GM20431 (cell line): ENCODE data around the gene CTSA.
"Not testable (repeated sequence)": the region's sequence is repeated elsewhere in the genome, so short reads cannot be mapped to it uniquely, and the experiment has no call there.

Experiments
- in situ Hi-C: fragments of 300-500 bp; cut with MseI, MboI; formaldehyde crosslinking; loops from one replicate; pipeline ENCODE4 v1.15.0; 2020; ENCODE audit warnings: low sequenced_read_pairs; ENCODE audit not compliant: unreplicated experiment

CTSA gene

DNA sequence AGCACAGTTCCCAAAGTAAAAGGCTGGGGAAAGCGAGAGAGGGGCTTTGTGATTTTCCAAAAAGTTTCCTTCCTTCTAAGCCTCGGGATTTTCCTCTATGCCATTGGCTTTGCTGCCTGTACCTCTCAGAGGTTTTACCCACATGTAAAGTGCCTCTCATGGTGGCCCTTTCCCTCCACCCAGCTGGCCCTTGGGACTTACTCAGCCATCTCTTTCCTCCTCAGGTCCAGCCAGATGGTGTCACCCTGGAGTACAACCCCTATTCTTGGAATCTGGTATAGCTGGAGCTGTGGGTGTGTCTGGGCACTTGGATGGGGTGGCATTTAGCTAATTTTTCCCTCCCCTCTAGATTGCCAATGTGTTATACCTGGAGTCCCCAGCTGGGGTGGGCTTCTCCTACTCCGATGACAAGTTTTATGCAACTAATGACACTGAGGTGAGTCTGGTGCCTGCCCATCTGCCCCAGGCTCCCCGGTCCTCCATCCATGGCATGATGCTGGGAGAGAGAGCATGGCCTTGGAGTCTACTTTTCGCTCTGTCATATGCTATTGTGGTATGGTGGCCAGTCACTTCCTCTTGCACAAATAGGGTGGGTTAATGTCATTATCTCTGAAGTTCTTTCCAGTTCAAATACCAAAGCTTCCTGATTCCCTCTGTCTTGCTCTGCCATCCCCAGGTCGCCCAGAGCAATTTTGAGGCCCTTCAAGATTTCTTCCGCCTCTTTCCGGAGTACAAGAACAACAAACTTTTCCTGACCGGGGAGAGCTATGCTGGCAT lies 1.1 kb downstream of the CTSA start:
- in situ Hi-C loops: no loop called here

DNA sequence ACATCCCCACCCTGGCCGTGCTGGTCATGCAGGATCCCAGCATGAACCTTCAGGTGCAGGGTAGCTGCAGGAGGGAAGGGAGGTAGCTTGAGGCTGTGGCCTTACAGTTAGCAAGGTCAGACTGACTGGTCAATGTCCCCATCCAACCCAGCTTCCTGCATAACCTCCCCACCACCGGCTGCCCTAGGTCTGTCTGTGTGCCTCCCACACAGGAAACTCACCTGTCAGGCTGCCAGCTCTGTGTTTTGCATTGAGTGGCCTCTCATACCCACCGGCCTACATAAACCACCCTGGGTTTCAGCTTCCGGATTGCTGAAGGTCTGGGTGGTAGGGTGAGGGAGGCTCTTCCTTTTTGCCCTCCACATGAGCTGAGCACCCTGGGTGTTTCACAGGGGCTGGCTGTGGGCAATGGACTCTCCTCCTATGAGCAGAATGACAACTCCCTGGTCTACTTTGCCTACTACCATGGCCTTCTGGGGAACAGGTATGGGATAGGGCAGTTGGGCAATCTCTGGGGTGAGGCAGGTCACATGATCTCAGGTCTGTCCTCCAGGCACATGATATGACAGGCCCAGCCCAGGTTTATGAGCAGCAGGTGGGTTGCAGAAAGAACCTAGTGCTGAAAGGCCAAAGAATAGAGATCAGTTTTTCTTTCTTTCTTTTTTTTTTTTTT lies 1.8 kb downstream of the CTSA start:
- in situ Hi-C loops: no loop called here

DNA sequence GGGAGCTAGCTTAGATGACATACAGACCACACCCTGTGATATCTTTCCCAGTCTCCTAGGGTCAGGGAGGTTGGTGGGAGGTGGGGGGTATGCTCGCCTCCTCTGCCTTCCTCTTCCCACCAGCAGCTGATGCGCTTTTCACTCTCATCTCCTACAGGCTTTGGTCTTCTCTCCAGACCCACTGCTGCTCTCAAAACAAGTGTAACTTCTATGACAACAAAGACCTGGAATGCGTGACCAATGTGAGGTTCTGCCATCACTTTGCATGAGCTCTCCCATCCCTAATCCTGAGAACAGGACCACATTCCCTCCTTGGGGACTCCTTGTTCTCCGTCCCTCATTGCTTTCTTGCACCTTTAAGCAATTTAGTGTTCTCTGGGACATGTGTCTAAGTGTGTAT lies 2.7 kb downstream of the CTSA start:
- in situ Hi-C loops: no loop called here

GRCh38 chr20:45894797-45895196 lies 3.7 kb downstream of the CTSA start:
- in situ Hi-C loops: no loop called here

- in situ Hi-C loops: no loop called here
Observed at GRCh38 chr20:45896641-45897161, 5.6 kb downstream of the CTSA start.

DNA sequence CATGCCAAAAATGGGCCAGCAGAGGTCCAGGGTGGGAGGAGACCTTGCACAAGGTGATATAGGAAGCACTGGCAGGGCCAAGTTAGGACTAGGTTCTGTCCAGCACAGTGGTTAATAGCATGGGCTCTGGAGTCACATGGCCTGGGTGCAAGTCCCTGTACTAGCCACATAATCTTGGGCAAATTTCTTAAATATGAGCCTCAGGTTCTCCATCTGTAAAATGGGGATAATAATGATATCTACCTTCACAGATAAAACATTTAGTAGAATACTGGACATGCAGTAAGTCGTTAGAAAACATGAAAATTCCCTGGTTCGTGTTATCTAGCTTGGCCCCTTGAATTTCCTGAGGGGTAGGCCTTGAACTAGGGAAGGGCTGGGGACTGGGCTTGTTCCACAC lies 6.2 kb downstream of the CTSA start:
- in situ Hi-C loops: no loop called here

GRCh38 chr20:45897692-45898091 lies 6.6 kb downstream of the CTSA start:
- in situ Hi-C loops: no loop called here

DNA sequence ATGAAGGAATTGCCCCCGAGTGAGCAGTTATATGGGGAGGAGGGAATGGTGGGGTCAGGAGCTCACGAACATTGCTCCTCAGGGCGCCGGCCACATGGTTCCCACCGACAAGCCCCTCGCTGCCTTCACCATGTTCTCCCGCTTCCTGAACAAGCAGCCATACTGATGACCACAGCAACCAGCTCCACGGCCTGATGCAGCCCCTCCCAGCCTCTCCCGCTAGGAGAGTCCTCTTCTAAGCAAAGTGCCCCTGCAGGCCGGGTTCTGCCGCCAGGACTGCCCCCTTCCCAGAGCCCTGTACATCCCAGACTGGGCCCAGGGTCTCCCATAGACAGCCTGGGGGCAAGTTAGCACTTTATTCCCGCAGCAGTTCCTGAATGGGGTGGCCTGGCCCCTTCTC lies 7.2 kb downstream of the CTSA start:
- in situ Hi-C loops: no loop called here

DNA sequence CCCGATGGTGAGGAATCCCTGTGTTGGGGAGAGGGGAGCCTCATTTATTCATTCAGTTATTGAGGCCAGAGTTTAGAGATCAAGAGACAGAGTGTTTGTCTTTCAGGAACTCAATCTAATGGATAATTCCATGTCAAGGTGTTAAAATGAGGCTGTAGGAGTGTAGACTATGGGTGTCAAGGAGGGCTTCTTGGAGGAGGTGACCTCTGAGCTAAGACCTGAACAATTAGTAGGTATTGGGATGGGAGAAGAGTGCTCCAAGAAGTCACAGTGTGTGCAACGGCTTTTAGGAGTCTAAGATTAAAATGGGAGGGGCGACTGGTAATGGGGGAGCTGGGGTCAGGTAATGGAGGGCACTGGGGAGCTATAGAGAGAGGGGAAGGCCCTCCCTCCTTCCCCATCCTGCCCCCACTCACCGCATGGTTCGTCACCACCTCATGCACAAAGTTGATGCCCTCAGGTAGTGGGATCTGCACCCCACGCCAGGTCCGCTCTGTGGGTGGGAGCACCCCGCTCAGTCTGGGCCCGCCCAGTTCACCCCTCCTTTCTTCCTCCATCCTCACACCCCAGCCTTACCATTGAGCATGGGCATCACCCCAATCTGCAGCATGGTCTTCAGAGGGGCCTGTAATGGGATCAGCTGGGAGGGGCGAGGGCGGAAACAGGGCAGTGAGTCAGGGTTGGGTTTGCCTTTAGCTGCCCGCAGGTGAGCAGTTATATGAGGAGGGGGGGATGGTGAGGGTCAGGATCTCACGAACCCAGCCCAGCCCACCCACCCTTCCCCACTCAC lies 8.1 kb downstream of the CTSA start:
- in situ Hi-C loops: no loop called here

GRCh38 chr20:45901332-45901731 lies 10.2 kb downstream of the CTSA start:
- in situ Hi-C loops: not testable (repeated sequence)

GRCh38 chr20:45902199-45902701 lies 11.1 kb downstream of the CTSA start:
- in situ Hi-C loops: no loop called here

- in situ Hi-C loops: no loop called here
Observed at GRCh38 chr20:45904583-45905504, 13.7 kb downstream of the CTSA start.

GRCh38 chr20:45905505-45906079 lies 14.5 kb downstream of the CTSA start:
- in situ Hi-C loops: no loop called here

DNA sequence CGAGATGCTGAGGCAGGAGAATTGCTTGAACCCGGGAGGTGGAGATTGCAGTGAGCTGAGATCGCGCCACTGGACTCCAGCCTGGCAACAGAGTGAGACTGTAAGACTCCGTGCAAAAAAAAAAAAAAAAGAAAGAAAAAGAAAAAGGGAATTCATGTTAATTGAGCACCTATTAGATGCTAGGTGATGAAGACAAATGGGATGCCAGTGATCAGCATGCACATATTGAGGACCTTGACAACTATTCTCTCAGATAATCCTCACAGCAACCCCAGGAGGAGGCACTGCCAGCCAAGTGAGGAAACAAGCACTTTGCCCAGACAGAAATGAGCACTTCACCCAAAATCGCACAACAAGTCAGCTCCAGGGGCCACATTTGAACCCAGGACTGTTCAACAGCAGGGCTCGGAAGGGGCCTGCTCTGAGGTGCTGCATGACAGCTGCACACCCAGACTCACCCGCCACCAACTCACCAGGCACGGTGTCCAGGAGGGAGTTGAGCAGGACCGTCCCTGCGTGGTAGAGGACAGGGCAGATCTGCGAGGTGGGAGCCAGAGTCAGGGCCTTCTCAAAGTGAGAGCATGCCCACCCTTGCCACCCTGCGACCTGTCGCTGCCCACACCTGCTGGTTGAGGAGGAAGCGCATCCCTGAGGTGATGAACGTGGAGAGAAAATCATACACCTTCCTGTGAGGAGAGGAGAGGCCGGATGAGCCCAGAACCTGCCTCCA lies 16.2 kb downstream of the CTSA start:
- in situ Hi-C loops: no loop called here

DNA sequence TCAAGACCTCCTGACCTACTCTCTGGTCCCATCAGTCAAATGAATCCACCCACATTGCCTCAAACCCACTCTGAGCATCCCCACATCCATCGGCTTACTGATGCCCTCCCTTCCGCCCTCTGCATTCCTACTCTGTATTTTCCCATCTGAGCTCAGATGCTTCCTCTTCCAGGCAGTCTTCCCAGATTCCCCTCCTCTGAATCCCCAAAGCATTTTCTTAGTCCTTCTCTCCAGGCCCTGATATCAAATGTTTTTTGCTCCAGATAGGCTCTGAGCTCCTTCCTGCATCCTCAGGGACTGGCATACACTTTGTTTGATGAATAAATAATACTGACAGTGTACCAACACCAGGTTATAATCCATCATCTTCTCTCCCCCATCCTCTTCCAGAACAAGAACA lies 16.9 kb downstream of the CTSA start:
- in situ Hi-C loops: no loop called here

DNA sequence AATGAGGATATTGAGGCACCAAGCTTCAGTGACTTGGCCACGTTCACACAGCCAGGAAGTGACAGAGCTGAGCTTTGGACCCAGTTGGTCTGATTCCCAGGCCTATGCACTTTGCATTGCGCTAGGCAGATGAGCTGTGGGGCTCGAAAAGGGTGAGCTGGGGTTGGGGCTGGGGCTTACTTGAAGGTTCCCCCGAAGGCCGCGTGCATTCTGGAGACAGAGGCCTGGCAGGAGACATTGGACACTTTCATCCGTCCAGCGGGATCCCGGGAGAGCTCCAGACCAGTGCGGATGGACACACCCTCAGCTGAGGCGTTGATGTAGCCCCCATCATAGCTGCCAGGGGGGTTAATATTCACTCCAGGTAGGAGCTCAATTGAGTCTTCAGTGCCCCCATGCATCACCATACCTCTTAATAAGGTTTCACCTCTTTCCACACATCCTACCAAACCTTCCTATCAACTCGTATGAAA lies 18.2 kb downstream of the CTSA start:
- in situ Hi-C loops: no loop called here

GRCh38 chr20:45909817-45910669 lies 18.9 kb downstream of the CTSA start:
- in situ Hi-C loops: no loop called here
